Measurements from ENCODE around the gene DCAF8. TPM values are rescaled to one million over a fixed set of nuclear protein-coding genes. Genes with fewer than 3 reads are reported as not detected.

Gene DCAF8
- total and polyA plus RNA-seq, 2 experiments from 2014 or later, result 55.0 to 104 TPM

- Histone ChIP-seq H3K36me3 (ENCODE audit: insufficient read depth) (no peaks in the 10 kb centered on the region), H3K4me1 (ENCODE audit: insufficient read depth) (peaks cover 32% of the 10 kb centered on the region), H3K27me3 (ENCODE audit: insufficient read depth) (no peaks in the 10 kb centered on the region), H3K79me2 (replicated peaks; ENCODE audit: insufficient read depth) (no peaks in the 10 kb centered on the region), H3K27ac (ENCODE audit: low read depth) (no peak overlapping the region), H2AFZ (no peak overlapping the region), H3F3A (replicated peaks; ENCODE audit: low read depth) (0 out of 2 replicates have a peak, but pooled peaks cover 9% of the 10 kb centered on the region), H3K9me2 (ENCODE audit: insufficient read depth) (peaks cover 9% of the 10 kb centered on the region), H3K4me3 (no peak overlapping the region), H3K4me2 (no peak overlapping the region), H4K20me1 (replicated peaks; ENCODE audit: insufficient read depth) (no peaks in the 10 kb centered on the region)
- ATAC-seq (no peak), DNase-seq (ENCODE audit: low spot score) (no peak)
- Mint-ChIP-seq H3K4me1 (peaks cover 13% of the 10 kb centered on the region), H3K9me3 (no peaks in the 10 kb centered on the region), H3K27ac (no peak overlapping the region), H3K4me3 (no peak overlapping the region), H3K27me3 (ENCODE audit: insufficient read depth, low read depth, poor library complexity) (no peaks in the 10 kb centered on the region), H3K36me3 (ENCODE audit: low read depth) (no peaks in the 10 kb centered on the region; the same call in 2 of the 3 replicates)
- TF ChIP-seq, protein P1, sequence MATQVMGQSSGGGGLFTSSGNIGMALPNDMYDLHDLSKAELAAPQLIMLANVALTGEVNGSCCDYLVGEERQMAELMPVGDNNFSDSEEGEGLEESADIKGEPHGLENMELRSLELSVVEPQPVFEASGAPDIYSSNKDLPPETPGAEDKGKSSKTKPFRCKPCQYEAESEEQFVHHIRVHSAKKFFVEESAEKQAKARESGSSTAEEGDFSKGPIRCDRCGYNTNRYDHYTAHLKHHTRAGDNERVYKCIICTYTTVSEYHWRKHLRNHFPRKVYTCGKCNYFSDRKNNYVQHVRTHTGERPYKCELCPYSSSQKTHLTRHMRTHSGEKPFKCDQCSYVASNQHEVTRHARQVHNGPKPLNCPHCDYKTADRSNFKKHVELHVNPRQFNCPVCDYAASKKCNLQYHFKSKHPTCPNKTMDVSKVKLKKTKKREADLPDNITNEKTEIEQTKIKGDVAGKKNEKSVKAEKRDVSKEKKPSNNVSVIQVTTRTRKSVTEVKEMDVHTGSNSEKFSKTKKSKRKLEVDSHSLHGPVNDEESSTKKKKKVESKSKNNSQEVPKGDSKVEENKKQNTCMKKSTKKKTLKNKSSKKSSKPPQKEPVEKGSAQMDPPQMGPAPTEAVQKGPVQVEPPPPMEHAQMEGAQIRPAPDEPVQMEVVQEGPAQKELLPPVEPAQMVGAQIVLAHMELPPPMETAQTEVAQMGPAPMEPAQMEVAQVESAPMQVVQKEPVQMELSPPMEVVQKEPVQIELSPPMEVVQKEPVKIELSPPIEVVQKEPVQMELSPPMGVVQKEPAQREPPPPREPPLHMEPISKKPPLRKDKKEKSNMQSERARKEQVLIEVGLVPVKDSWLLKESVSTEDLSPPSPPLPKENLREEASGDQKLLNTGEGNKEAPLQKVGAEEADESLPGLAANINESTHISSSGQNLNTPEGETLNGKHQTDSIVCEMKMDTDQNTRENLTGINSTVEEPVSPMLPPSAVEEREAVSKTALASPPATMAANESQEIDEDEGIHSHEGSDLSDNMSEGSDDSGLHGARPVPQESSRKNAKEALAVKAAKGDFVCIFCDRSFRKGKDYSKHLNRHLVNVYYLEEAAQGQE (IDR thresholded peaks at IDR 0.05; ENCODE audit: unreplicated experiment), result no peak
- TF ChIP-seq NANOG (IDR thresholded peaks at IDR 0.05; ENCODE audit: borderline replicate concordance) (no peak), ZNF462 (CRISPR knock-in tag; IDR thresholded peaks at IDR 0.05) (no peak), CTCF (conservative IDR thresholded peaks at IDR 0.05; ENCODE audit: low read depth in 2 of 2) (no peak), CREB1 (CRISPR knock-in tag; IDR thresholded peaks at IDR 0.05; ENCODE audit: low read depth) (no peak)
Observed at GRCh38 chr1:160191756-160192155, 70.6 kb downstream of the DCAF8 start.

All from GM23338 (cell line).